GM11168 (cell line): Measurements from ENCODE around the gene COX7A2.

Experiments
- in situ Hi-C: fragments of 300-500 bp; cut with MboI; formaldehyde crosslinking; loops from one replicate; pipeline ENCODE4 v1.12.0; 2022; ENCODE audit warnings: low sequenced_read_pairs; ENCODE audit not compliant: unreplicated experiment

The COX7A2 gene

GRCh38 chr6:75230484-75231325 lies 12.9 kb downstream of the COX7A2 start:
- in situ Hi-C loops: loop anchor here (25.0 kb wide), 1 partner anchor 1493 kb away; no protein-coding TSS in a partner anchor

DNA sequence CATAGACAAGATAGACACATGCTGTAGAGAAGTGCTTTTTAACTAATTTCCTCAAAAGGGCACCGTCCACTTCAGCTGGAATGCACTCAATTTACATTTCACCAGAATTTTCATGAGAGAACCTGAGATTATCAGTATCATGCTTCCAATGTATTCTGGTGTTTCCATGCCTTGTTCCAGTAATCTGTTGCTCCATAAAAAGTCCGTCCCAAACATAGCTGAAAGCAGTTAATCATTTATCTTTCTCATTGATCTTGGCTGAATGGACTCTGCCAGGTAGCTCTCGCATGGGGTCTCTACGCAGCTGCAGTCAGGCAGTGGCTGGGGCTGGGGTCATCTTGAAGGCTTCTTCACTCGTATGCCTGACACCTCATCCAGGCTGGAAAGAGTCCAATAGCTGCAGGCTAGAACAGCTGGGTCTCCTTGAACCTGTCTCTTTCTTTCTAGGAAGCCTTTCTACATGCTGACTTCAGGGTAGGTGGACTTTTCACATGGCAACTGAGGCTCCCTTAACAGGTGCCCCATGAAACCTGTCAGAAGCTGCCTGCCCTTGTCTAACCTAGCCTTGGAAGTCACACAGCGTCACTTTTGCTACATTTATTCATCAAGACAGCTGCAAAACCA lies 19.2 kb downstream of the COX7A2 start:
- in situ Hi-C loops: loop anchor here (25.0 kb wide), 2 partner anchors 1137 to 1262 kb away; no protein-coding TSS in a partner anchor

DNA sequence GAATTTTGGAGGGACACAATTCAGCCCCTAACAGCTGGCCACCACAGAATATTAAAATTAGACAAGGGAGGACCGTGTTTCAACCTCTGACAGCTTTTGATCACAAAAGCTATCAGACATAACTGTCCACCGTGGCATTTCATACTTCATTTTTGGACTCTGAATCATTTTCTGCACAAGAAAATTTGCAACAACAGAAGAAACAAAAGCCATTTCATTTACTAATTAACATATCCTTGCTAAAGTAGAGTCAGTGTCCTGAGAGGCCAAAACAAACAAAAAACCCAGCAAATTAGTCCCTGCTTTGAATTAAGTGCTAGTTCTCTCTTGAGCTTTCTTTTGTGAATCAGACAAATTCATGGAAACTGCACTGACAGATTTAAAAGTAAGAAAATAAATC lies 20.2 kb downstream of the COX7A2 start:
- in situ Hi-C loops: loop anchor here (25.0 kb wide), 2 partner anchors 1136 to 1261 kb away; no protein-coding TSS in a partner anchor

- in situ Hi-C loops: loop anchor here (25.0 kb wide), 2 partner anchors 1135 to 1260 kb away; no protein-coding TSS in a partner anchor
Observed at GRCh38 chr6:75222261-75222660, 21.3 kb downstream of the COX7A2 start.

DNA sequence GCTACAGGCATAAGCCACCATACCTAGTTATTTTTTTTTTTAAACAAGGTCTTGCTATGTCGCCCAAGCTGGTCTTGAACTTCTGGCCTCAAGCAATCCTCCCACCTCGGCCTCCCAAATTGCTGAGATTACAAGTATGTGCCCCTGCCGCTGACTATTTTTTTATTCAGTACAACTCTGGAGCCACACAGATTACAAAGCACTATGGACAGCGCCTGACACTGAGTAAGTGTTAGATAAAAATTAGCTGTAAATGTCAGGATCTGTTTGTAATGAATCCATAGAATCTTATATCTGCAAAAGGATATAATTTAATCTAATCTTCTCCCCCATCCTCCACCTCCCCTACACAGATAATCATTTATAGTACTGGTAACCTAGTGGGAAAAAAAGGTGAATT lies 22.5 kb downstream of the COX7A2 start:
- in situ Hi-C loops: loop anchor here (25.0 kb wide), 2 partner anchors 1134 to 1259 kb away; no protein-coding TSS in a partner anchor

DNA sequence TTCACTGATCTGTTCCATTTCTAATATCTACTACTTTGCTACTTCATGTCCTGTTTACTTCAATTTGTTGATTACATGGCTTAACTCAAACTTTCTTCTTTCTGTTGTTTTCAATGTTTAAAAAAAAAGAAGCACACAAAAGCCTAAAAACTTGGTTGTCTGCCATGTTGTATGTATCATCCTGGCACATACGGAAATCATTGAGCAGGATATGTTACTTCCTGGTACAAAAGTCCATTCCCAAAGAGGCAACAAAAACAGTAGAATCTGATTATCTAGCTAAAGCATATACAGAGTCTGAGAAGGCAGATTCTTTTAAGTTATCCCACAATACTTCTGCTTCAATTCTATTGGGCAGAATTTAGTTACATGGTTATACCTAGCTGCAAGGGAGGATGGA lies 23.2 kb downstream of the COX7A2 start:
- in situ Hi-C loops: loop anchor here (25.0 kb wide), 2 partner anchors 1133 to 1258 kb away; no protein-coding TSS in a partner anchor

GRCh38 chr6:75219263-75219662 lies 24.3 kb downstream of the COX7A2 start:
- in situ Hi-C loops: loop anchor here (25.0 kb wide), 2 partner anchors 1132 to 1257 kb away; no protein-coding TSS in a partner anchor

DNA sequence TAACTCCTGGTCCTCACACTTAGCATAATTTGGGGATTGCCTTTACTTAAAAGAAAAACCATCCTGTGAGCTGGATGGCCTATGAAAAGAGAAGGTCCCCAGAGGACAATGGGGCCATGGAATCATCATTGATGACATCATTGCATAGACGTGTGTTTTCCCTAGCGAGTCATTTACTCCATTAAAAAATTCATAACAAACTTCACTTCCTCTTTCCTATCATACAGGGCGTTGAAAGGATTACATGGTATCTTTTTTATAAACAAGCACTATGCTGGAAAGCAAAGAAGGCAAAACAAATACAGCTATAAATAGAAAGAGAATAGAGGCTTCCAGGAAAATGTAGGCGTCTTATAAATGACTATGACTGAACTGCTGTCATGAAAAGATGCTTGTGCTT lies 26.4 kb downstream of the COX7A2 start:
- in situ Hi-C loops: loop anchor here (25.0 kb wide), 2 partner anchors 1130 to 1255 kb away; no protein-coding TSS in a partner anchor

- in situ Hi-C loops: loop anchor here (25.0 kb wide), 2 partner anchors 1128 to 1253 kb away; no protein-coding TSS in a partner anchor
Observed at GRCh38 chr6:75215291-75215690, 28.3 kb downstream of the COX7A2 start.

DNA sequence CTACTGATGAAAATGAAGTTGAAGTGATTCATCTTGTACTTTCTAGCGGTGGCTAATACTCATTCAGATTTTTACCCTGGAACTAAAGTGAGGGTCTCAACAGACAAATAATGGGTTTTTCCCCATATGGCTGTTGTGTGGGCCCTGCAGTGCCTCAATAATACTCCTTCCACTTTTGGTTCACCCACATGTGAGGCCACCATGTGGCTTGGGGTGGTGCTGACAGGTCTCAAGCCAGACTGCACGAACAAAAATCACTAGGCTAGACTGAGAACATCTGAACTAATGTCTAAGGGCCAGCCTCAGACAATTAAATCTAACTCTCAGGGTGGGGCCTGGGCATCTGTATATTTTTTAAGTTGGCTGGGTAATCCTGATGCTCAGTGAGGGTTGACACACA lies 29.9 kb downstream of the COX7A2 start:
- in situ Hi-C loops: loop anchor here (25.0 kb wide), 2 partner anchors 1126 to 1251 kb away; no protein-coding TSS in a partner anchor

DNA sequence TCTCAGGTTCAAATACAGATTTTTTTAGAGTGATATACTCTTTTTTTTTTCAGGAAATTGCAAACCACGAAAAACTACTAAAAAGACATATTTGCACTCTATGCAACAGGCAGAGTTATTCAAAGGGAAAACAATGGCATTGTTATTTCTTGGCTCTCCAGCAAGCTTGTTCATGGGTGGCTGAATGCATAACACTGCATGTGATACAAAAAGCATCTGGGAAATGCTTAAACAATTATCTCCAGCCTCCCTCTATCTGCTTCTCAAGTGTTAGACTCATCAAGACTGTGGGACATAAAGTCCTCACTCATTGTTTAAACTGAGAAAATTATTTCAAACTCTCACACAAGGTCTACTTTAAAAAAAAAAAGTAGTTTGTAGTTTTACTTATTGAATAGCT lies 30.5 kb downstream of the COX7A2 start:
- in situ Hi-C loops: loop anchor here (25.0 kb wide), 2 partner anchors 1126 to 1251 kb away; no protein-coding TSS in a partner anchor

- in situ Hi-C loops: loop anchor here (25.0 kb wide), 2 partner anchors 1125 to 1250 kb away; no protein-coding TSS in a partner anchor
Observed at GRCh38 chr6:75211920-75212590, 31.5 kb downstream of the COX7A2 start.

DNA sequence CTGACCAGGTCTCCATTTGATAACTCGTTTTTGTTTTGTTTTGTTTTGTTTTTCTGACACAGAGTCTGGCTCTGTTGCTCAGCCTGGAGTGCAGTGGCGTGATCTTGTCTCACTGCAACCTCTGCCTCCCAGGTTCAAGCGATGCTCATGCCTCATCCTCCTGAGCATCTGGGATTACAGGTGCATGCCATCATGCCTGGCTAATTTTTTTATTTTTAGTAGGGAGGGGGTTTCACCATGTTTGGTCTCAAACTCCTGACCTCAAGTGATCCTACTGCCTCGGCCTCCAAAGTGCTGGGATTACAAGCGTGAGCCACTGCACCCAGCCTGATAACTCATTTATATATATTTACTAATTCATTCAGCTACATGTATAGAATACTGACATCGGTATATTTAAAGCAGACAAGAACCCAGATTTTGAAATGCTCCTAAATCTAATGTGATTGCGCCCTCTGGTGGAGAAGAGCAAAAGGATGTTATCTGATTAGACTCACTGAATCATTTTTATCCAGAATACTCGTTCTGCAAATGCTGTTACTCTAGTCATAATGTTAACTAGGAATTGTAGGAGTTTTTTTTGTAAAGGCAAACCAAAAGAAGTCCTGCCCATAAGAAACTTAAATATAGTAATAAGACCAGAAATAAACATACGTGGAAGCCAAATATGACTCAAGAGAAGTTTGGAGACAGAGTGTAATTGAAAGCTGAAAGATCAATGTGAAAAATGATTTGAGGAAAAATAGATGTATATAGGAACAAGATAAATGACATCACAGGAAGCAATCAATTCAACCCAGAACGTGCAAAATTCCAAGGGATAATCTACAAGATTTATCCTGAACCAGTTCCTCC lies 32.5 kb downstream of the COX7A2 start:
- in situ Hi-C loops: loop anchor here (25.0 kb wide), 2 partner anchors 1124 to 1249 kb away; no protein-coding TSS in a partner anchor

GRCh38 chr6:75209184-75209723 lies 34.3 kb downstream of the COX7A2 start:
- in situ Hi-C loops: loop anchor here (25.0 kb wide), 2 partner anchors 1122 to 1247 kb away; no protein-coding TSS in a partner anchor

DNA sequence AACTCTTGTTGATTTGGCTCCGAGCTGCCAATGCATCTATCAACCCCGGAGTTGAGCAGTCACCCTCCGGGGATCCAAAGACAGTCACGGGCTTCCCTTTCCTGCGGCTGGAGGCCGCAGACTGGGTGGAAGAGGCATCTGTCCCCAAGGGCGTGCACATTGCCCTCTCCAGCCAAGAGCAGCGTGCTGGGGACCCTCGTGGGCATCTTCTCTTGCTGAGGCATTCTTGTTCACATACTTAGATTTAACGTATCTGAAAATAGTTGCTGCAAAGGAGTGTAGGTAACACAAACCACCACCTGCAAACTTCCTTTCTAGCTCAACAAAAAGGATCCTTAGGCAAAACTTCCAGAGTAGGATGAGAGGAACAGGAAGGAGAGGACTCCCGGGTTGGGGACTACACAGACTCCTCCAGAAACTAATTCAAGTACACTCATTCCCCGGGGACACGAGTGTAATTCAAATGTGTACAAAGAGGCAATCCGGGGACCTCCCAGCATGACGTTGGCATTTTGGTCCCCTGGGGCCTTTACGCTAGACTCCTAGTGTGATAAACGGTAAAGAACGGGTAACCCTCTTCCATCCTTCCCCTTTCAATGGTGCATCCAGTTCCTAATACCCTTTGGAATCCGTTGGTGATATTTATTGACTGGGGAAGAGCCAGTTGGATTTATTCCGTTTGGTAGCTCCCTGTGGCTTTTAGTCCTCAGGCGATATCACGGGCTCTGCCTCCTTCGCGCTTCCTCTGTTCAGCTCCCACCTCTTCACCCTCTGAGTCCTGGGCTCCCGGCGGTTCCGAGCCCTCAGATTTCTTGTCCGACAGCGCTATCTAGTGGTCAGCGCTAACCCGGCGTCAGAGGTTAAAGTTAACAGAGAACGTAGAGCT lies 35.1 kb downstream of the COX7A2 start:
- in situ Hi-C loops: loop anchor here (25.0 kb wide), 2 partner anchors 1121 to 1246 kb away; no protein-coding TSS in a partner anchor

GRCh38 chr6:75206576-75207342 lies 36.8 kb downstream of the COX7A2 start:
- in situ Hi-C loops: loop anchor here (25.0 kb wide), 2 partner anchors 1119 to 1244 kb away; no protein-coding TSS in a partner anchor
